IPS-15b (cell line): ENCODE data around the gene HCFC1.
A peak's percentile ranks its signal among the peaks of the same experiment; 100 is the strongest.

ENCODE experiments used
- H3K27me3 ChIP-seq: one replicate; pipeline ENCODE4 v1.6.1; 2013; ENCODE audit warnings: low read length; ENCODE audit not compliant: control insufficient read depth, insufficient read depth
- H3K36me3 ChIP-seq: one replicate; pipeline ENCODE4 v1.6.1; 2013; ENCODE audit warnings: low read length; ENCODE audit not compliant: control insufficient read depth, insufficient read depth
- H3K4me1 ChIP-seq: one replicate; pipeline ENCODE4 v1.6.1; 2013; ENCODE audit warnings: mild to moderate bottlenecking, low read length; ENCODE audit not compliant: control insufficient read depth, insufficient read depth
- H3K4me3 ChIP-seq: one replicate; pipeline ENCODE4 v1.5.1; 2013; ENCODE audit warnings: low read depth, low read length
- H3K9ac ChIP-seq: one replicate; pipeline ENCODE4 v1.6.1; 2013; ENCODE audit warnings: low read depth, mild to moderate bottlenecking, low read length
- H3K9me3 ChIP-seq: one replicate; pipeline ENCODE4 v1.6.1; 2013; ENCODE audit warnings: mild to moderate bottlenecking, low read length; ENCODE audit not compliant: control insufficient read depth, insufficient read depth

HCFC1 gene

DNA sequence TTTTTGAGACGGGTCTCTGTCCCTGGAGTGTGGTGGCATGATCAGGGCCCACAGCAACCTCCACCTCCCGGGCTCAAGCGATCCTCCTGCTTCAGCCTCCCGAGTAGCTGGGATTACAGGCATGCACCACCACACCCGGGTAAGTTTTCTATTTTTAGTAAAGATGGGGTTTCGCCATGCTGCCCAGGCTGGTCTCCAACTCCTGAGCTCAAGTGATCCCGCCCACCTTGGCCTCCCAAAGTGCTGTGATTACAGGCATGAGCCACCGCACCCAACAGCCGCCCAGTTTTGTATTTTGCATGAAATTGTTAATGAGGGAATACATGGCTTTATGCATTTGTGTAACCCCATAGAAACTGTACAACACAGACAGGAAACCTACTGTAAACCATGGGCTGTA lies 42.8 kb downstream of the HCFC1 start:
- H3K27me3 ChIP-seq = no peaks in the 10 kb centered on the region
- H3K9ac ChIP-seq = no peak overlapping the region
- H3K9me3 ChIP-seq = no peaks in the 10 kb centered on the region
- peak overlapping the region; percentile 18 for H3K4me3 ChIP-seq
- peaks cover 24% of the 10 kb centered on the region for H3K36me3 ChIP-seq
- H3K4me1 ChIP-seq = no peaks in the 10 kb centered on the region

DNA sequence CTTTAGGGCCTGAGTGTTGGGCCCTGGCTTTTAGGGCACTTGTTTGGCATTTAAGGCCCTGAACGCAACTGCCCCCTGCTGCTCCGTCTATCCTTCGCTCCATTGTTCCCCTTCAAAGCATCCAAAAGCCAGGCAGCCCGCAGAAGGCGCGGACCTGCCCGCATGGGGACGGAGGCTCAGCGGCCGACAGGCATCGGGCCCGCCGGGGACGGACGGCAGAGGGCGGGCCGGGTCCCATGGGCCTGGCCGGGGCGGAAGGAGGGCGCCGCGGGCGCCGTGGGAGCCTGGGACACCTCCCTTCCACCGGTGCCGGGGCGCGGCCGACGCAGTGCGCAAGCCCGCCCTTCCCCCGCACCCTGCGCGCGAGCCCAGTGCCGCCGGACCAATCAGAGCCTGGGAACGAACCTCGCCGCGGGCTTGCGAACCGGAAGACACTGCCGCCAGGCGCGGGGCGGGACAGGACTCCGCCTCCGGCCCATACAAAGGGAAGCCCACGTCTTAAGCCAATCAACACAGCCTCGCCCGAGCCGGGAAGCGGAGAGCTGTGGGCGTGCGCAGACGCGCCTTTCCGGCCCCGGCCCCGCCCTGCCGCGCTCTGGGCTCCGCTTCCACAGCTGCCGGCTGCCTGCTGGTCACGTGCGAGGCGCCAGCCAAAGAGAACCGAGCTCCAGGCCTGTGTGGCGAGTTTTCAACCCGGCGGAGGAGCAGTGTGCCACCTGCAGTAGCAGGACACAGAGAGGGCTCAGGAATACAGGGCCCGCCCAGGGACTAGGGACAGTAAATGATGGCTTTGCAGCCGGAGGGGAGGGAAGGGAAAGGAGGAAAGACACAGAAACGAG lies 43.5 kb downstream of the HCFC1 start:
- peak overlapping the region; percentile 71 for H3K4me3 ChIP-seq
- no peaks in the 10 kb centered on the region for H3K9me3 ChIP-seq
- H3K9ac ChIP-seq = peak overlapping the region; percentile 70
- no peaks in the 10 kb centered on the region for H3K27me3 ChIP-seq
- no peaks in the 10 kb centered on the region for H3K4me1 ChIP-seq
- peaks cover 24% of the 10 kb centered on the region for H3K36me3 ChIP-seq

DNA sequence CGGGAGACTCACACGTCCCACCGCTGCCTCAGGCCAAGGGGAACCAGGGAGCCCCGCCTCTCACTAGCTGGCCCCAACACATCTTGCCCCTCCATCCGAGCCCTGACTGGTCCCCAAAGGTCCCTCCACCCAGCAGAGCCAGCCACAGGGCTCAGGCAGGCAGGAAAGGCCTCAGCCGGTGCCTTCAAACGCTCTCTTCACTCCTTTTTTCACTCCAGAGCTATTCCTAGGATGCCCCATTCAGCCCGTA lies 44.0 kb downstream of the HCFC1 start:
- Histone ChIP-seq H3K4me3 (peak overlapping the region; percentile 71), H3K9me3 (no peaks in the 10 kb centered on the region), H3K36me3 (peaks cover 24% of the 10 kb centered on the region), H3K9ac (peak overlapping the region; percentile 70), H3K4me1 (no peaks in the 10 kb centered on the region), H3K27me3 (no peaks in the 10 kb centered on the region)

DNA sequence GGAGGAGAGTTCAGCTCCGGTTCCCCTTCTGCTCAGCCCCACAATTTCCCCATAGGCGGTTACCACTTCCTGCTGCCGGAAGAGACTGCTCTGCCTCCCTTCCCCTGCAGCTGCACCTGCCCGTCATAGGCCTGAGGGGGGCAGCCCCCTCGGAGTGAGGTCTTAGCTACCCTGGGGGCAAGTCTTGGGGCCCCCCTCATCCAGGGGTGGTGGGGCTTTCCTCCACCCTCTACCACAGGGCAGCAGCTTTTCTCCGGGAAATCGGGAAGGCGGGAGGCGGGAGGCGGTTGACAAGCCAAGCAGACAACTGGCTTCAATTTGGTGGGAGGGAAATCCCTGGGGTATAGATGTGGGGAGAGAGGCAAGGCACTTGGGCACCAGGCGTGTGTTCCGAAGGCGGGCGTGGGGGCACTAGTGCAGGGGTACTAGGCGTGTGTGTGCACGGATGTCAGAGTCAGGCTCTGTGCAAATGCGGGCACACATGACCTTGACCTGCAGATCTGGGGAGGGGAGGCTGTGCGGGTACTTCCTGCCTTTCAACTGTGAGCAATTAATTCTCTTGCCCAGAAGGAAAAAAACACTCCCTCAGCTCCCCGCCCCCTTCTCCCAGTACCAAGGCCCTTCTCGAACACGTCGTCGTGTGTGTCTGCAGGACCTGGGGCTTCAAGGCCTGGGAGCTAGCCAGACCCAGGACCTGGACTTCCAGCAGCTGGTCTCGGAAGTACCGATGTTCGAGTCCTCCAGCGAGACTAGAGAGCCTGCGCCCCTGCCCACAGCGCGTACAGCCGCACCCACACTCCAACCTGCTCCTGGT lies 44.6 kb downstream of the HCFC1 start:
- H3K9me3 ChIP-seq = no peaks in the 10 kb centered on the region
- peak overlapping the region; percentile 71 for H3K4me3 ChIP-seq
- no peaks in the 10 kb centered on the region for H3K4me1 ChIP-seq
- peaks cover 20% of the 10 kb centered on the region for H3K36me3 ChIP-seq
- H3K27me3 ChIP-seq = no peaks in the 10 kb centered on the region
- H3K9ac ChIP-seq = peak overlapping the region; percentile 70

DNA sequence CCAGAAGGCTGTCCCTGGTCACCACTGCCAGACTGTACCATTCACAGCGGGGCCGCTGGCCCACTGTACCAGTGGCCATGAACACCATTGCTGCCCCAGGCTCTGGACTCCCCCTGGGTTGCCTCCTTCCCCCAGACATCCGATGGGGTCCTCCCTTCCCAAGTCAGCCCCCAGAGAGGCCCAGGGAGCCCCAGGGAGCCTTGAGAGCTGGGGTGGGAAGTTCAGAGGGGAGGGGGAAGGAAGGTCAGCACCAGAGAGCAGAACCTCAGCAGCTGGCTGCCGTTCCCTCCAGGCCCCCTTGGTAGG lies 45.1 kb downstream of the HCFC1 start:
- Histone ChIP-seq H3K4me1 (no peaks in the 10 kb centered on the region), H3K27me3 (no peaks in the 10 kb centered on the region), H3K9ac (peak overlapping the region; percentile 37), H3K4me3 (peak overlapping the region; percentile 71), H3K36me3 (peaks cover 16% of the 10 kb centered on the region), H3K9me3 (no peaks in the 10 kb centered on the region)

DNA sequence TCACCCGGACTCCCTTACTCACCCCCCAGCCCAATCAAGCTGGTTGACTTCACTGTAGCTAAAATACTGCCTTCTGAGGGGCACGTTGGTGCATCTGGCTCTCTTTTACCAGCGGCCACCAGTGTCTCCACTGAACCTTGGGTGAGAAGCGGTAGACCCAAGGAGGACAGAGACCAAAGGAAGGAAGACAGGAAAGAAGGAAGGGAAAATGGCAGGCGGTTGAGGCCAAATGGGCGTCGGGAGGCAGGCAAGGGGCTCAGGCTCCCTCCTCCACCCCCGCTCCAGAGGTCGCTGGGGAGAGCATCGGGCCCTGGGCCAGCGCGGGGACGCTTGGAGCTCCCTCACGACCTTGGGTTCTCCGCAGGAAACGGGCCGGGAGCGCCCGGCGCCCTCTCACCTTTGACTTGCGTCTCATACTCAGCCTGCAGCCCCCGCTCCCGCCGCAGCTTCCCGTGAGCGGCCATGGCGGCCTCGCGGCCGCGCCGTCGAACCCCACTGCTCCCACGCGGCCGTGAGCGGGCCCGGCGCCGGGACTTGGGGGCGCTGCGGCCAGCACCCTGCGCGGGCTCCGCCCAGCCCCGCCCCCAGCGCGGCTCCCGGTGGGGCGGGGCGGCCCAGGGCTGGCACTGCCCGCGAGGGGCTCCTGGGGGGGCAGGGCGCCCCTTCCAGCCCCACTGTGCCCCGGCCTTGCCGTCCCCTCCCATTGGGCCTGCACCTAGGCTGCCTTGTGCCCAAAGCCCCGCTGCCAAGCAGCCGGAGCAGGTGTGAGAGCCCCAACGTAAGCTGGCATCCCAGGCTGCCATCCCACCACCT lies 45.7 kb downstream of the HCFC1 start, which contains the start of gene ARHGAP4:
TSS of gene ARHGAP4 (minus strand) at position 526 of the 813 bp plus-strand sequence. CDS start at position 464, 62 bp downstream.
- Histone ChIP-seq H3K4me1 (no peaks in the 10 kb centered on the region), H3K36me3 (peaks cover 14% of the 10 kb centered on the region), H3K4me3 (peak within 1 kb of the TSS; percentile 71), H3K27me3 (no peaks in the 10 kb centered on the region), H3K9me3 (no peaks in the 10 kb centered on the region), H3K9ac (peak within 1 kb of the TSS; percentile 37)

DNA sequence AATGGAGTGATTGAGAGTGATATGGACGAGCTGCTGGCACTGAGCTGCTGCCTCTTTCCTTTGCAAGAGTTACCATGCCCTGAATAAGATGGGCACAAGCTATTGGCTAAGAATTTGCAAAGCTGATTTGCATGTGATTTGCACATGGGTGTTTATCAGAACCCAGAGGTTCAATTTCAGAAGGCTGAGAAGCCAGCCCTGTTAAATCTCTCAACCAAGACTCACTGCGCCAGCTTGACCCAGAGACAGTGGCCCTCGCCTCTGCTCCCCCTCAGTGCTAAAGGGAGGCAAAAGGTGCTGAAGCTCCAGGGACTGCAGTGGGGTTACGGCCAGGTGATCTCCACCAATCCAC lies 46.3 kb downstream of the HCFC1 start:
- Histone ChIP-seq H3K36me3 (peaks cover 8% of the 10 kb centered on the region), H3K27me3 (no peaks in the 10 kb centered on the region), H3K4me3 (peak overlapping the region; percentile 61), H3K4me1 (no peaks in the 10 kb centered on the region), H3K9ac (peak overlapping the region; percentile 26), H3K9me3 (no peaks in the 10 kb centered on the region)

DNA sequence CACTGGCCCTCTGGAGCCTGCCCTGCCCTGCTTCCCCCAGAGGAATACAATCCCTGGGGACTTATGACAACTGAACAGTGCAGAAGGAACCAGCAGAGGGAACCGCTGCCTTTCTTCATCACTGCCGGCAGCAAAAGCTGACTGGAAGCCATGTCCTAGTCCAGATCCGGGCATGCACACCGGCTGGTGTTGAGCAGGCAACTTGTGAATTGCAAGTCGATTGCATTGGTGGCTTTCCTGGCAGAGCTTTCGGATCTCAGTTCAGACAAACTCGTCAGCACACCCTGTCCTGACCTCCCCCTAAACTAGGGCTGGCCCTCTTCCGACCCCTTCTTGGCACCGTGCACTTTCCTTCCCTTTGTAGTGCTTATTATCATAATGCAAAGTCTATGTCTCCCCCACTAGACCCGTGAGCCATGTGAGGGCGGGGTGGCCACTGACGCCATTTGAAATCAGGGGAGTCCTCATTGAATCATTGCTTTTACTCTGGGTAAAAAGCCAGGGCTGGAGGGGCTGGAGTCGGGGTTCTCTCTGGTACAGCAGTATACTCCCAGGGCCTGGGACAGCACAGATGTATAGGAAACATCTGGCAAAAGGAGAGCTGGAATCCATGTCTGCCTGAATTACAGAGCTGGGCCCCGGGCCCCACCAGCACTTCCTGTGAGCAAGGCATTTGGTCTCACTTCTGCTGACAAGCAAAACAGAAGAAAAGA lies 47.3 kb downstream of the HCFC1 start:
- no peak overlapping the region for H3K4me3 ChIP-seq
- no peaks in the 10 kb centered on the region for H3K4me1 ChIP-seq
- no peaks in the 10 kb centered on the region for H3K9me3 ChIP-seq
- H3K36me3 ChIP-seq = no peaks in the 10 kb centered on the region
- H3K9ac ChIP-seq = no peak overlapping the region
- no peaks in the 10 kb centered on the region for H3K27me3 ChIP-seq

DNA sequence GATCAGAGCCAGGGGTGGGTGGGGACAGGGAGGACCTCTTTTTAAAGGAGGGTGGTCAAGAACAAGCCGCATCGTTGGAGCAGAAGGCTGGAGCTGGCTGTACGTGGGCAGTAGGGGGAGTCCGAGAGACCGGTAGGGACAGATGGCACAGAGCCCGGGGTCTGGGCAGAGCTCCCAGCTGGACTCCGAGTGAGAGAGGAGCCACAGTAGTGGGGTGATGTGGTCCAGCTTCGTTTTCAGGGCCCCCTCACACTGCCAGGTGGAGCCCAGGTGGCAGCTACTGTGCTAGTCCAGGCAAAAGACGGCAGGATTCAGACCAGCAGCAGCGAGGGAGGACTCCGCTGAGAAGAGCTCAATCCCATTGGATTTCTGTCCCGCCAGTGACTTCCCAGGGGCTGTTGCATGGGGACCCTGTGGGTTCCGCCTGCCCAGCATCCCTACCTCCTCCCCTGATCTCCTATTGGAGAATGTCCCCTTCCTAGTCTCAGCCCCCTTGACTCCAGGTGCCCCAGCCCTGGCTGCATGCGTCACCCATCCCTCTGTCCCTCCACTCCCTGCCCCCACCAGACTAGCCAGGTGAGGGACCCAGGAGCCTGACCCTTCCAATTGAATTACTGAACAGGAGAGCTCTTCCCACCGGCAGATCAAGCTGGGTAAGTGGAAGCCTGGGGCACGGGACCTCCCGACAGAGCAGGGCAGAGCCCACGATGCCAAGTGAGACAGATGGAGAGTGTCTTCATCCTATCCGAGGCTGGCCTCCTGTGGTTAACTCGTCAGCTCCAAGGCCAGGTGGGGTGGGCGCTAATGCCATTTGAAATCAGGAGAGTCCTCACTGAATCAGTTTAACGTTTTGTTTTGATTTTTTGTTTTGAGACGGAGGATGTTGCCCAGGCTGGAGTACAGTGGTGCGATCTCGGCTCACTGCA lies 48.4 kb downstream of the HCFC1 start:
- Histone ChIP-seq H3K4me3 (no peak overlapping the region), H3K9ac (no peak overlapping the region), H3K27me3 (no peaks in the 10 kb centered on the region), H3K9me3 (no peaks in the 10 kb centered on the region), H3K4me1 (no peaks in the 10 kb centered on the region), H3K36me3 (peaks cover 5% of the 10 kb centered on the region)

DNA sequence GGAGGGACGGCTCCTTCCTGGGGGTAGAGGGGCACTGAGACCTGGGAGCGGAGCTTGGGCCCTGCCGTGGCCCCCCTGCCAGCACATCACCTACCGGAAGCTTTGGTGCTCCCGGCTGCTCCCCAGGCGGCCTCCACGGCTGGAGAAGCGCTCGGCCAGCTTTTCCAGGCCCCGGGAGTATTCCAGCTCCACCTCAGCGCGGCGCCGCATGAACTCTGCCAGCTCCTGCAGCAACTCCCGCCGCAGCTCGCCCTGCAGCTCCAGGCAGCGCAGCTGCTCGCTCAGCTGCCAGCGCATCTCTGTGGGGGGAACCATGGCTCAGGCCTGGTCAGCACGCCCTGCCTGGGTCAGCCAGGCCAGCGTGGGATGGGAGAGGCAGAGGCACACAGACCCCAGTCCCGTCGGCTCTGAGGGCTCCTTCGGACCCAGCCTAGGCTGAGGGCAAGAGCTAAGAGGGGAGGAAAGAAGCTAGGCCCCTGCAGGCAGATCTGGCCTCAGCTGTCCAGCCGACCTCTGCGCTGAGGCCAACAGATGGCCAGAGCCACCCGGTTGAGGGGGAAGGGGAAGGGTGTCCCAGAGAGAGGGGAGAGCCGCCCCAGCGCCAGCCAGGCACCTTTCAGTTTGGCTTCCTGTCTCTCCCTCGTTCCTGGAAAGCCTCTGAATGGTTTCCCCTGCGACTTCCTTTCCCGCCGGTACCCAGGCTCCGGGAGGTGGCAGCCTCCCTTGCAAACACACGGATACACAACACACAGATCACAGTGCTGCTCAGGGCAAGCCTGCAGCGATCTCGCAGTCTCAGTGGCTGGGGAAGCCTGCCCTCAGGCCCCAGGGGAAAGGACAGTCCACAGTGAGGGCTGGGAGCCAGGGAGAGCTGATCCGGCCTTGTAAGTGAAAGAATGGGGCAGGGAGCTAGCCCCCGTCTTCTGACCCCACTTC lies 49.8 kb downstream of the HCFC1 start:
- H3K9me3 ChIP-seq = no peaks in the 10 kb centered on the region
- H3K4me1 ChIP-seq = no peaks in the 10 kb centered on the region
- H3K36me3 ChIP-seq = peaks cover 5% of the 10 kb centered on the region
- no peak overlapping the region for H3K4me3 ChIP-seq
- H3K27me3 ChIP-seq = no peaks in the 10 kb centered on the region
- H3K9ac ChIP-seq = no peak overlapping the region
